Neutrophil (primary cell): ENCODE measurements around the gene UBE2J2.

Source experiments
- H3K27ac ChIP-seq: fragments of 200-600 bp; sonication (generic); 2 replicates; pipeline ENCODE4 v1.5.1; 2016; ENCODE audit warnings: mild to moderate bottlenecking, moderate library complexity
- H3K27me3 ChIP-seq: fragments of 200-600 bp; sonication (generic); 2 replicates; pipeline ENCODE4 v1.6.0; 2016; ENCODE audit warnings: mild to moderate bottlenecking
- H3K36me3 ChIP-seq: fragments of 200-600 bp; sonication (generic); 2 replicates; pipeline ENCODE4 v1.5.1; 2017
- H3K4me1 ChIP-seq, 2 experiments: fragments of 200-600 bp in 1 of 2; sonication (generic) in 1 of 2; 1 replicate in 1 of 2; 2 replicates in 1 of 2; pipeline versions ENCODE4 v1.5.1 to v1.6.1; 2013 to 2016; ENCODE audit warnings: low read depth in 1 of 2, low read length in 1 of 2, mild to moderate bottlenecking in 1 of 2, moderate library complexity in 1 of 2; ENCODE audit not compliant: control insufficient read depth in 1 of 2, insufficient read depth in 1 of 2
- H3K4me3 ChIP-seq, 2 experiments: fragments of 200-600 bp in 1 of 2; sonication (generic) in 1 of 2; 1 replicate in 1 of 2; 2 replicates in 1 of 2; pipeline ENCODE4 v1.5.1; 2013 to 2016; ENCODE audit warnings: low read depth in 1 of 2, low read length in 1 of 2, mild to moderate bottlenecking in 1 of 2, moderate library complexity in 1 of 2
- H3K9me3 ChIP-seq: fragments of 200-600 bp; sonication (generic); 2 replicates; pipeline ENCODE4 v1.5.1; 2016
- TF ChIP-seq, protein P1 (sequence below): fragments of 200-600 bp; sonication (generic); IDR thresholded peaks from 2 replicates; pipeline ENCODE4 v1.5.1; 2016; ENCODE audit warnings: antibody characterized with exemption

Gene UBE2J2

GRCh38 chr1:1291023-1291528 is 17.4 kb upstream of the UBE2J2 start:
- Histone ChIP-seq H3K27me3 (peaks cover 4% of the 10 kb centered on the region), H3K36me3 (peaks cover 29% of the 10 kb centered on the region), H3K4me3 (no peak overlapping the region), H3K4me1 (no peaks in the 10 kb centered on the region), H3K9me3 (no peaks in the 10 kb centered on the region), H3K27ac (no peak overlapping the region)
- TF ChIP-seq, protein P1, sequence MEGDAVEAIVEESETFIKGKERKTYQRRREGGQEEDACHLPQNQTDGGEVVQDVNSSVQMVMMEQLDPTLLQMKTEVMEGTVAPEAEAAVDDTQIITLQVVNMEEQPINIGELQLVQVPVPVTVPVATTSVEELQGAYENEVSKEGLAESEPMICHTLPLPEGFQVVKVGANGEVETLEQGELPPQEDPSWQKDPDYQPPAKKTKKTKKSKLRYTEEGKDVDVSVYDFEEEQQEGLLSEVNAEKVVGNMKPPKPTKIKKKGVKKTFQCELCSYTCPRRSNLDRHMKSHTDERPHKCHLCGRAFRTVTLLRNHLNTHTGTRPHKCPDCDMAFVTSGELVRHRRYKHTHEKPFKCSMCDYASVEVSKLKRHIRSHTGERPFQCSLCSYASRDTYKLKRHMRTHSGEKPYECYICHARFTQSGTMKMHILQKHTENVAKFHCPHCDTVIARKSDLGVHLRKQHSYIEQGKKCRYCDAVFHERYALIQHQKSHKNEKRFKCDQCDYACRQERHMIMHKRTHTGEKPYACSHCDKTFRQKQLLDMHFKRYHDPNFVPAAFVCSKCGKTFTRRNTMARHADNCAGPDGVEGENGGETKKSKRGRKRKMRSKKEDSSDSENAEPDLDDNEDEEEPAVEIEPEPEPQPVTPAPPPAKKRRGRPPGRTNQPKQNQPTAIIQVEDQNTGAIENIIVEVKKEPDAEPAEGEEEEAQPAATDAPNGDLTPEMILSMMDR: no peak

DNA sequence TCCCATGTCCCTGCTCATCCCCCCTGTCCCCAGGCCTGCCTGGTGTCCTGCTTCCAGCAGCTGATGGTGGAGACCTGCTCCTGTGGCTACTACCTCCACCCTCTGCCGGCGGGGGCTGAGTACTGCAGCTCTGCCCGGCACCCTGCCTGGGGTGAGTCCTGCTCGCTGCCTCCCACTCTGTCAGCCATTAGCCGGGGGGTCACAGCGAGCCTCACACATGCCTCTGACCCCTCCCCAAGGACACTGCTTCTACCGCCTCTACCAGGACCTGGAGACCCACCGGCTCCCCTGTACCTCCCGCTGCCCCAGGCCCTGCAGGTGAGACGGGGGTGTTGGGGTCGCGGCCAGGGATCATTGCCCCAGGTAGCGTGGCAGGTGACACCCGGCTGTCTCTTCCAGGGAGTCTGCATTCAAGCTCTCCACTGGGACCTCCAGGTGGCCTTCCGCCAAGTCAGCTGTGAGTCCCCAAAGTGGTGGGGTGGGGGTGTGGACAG is 16.6 kb upstream of the UBE2J2 start:
- TF ChIP-seq, protein P1: no peak
- no peak overlapping the region for H3K4me3 ChIP-seq

GRCh38 chr1:1287288-1288110 is 13.8 kb upstream of the UBE2J2 start:
- Histone ChIP-seq H3K4me3 (no peak overlapping the region), H3K27me3 (peaks cover 4% of the 10 kb centered on the region), H3K4me1 (no peaks in the 10 kb centered on the region), H3K9me3 (no peaks in the 10 kb centered on the region), H3K36me3 (no peaks in the 10 kb centered on the region), H3K27ac (no peak overlapping the region)
- TF ChIP-seq, protein P1: no peak

More for the DNA sequence above, 16.6 kb upstream of the UBE2J2 start:
- peaks cover 21% of the 10 kb centered on the region for H3K36me3 ChIP-seq
- no peak overlapping the region for H3K27ac ChIP-seq
- H3K27me3 ChIP-seq: peaks cover 4% of the 10 kb centered on the region
- H3K4me1 ChIP-seq: no peaks in the 10 kb centered on the region
- no peaks in the 10 kb centered on the region for H3K9me3 ChIP-seq

DNA sequence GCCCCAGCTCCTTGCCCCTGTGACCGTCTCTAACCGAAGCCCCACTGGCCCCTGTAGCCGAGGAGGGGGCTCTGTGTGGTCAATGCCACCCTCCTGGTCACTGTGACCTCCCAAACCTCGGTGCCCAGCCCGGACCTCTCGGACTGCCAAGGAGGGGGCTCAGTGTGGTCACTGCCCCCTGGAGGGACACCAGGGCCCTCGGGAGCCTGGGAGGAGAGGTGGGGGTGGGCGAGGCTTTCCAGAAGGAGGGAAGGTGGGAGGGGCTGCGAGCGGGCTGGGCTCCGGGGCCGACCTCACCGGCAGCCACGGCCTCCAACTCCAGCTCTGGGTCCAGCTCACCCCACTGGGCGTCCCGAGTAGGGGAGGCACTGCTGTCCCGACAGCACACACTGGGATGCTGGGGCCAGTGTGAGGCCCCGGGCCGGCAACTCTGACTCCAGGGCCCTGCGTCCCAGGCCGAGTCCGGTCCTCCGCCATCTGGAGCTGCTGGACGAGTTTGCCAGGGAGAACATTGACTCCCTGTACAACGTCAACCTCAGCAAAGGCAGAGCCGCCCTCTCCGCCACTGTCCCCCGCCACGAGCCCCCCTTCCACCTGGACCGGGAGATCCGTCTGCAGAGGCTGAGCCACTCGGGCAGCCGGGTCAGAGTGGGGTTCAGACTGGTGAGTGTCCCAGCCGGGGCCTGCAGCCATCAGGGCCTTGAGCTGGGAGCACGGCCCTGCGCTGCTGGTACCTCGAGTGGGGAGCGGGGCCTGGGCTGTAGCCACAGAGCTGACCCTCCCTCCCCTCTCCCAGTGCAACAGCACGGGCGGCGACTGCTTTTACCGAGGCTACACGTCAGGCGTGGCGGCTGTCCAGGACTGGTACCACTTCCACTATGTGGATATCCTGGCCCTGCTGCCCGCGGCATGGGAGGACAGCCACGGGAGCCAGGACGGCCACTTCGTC is 12.9 kb upstream of the UBE2J2 start:
- Histone ChIP-seq H3K9me3 (no peaks in the 10 kb centered on the region), H3K27ac (no peak overlapping the region), H3K4me1 (no peaks in the 10 kb centered on the region), H3K27me3 (peaks cover 4% of the 10 kb centered on the region), H3K4me3 (no peak overlapping the region), H3K36me3 (no peaks in the 10 kb centered on the region)
- TF ChIP-seq, protein P1: no peak

DNA sequence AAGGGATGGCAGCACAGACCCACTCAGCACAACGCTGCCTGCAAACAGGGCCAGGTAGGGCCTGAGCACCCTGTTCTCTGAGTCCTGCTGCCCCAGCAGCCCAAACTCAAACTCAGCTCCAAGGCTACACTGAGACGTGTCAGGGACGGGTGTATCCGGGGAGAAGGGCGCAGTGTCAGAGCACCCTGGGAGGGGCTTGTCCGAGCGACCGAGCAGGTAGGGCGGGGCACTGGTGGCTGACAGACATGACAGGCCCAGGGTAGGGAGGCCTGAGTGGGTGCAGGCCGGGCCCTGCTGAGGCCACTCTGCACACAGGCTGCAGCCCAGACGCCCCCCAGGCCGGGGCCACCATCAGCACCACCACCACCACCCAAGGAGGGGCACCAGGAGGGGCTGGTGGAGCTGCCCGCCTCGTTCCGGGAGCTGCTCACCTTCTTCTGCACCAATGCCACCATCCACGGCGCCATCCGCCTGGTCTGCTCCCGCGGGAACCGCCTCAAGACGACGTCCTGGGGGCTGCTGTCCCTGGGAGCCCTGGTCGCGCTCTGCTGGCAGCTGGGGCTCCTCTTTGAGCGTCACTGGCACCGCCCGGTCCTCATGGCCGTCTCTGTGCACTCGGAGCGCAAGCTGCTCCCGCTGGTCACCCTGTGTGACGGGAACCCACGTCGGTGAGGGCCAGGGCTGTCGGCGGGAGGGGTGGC is 12.1 kb upstream of the UBE2J2 start:
- Histone ChIP-seq H3K27me3 (peaks cover 4% of the 10 kb centered on the region), H3K4me1 (no peaks in the 10 kb centered on the region), H3K9me3 (no peaks in the 10 kb centered on the region), H3K27ac (no peak overlapping the region), H3K36me3 (no peaks in the 10 kb centered on the region), H3K4me3 (no peak overlapping the region)
- TF ChIP-seq, protein P1: no peak
